ENCODE results near the gene SHROOM4.

DNA sequence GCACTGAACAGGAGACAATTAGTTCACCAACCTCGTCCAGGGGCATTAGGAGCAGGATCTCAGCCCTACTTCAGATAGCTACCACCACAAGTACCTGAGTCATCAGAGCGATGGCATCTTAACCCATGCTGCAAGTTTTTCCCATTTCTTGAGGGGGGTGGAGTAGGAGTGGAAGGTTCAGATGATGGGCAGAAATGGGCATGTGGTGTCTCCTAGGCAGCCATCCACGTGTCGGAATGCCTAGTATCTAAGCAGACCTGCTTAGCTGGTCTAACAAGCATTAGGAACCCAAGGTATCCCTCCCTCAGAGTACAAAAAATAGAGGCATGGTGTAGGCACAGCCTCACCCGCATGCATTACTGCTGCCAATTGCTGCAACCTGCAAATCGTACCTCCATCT is 184.2 kb downstream of the SHROOM4 start:
- TF ChIP-seq, protein P1, sequence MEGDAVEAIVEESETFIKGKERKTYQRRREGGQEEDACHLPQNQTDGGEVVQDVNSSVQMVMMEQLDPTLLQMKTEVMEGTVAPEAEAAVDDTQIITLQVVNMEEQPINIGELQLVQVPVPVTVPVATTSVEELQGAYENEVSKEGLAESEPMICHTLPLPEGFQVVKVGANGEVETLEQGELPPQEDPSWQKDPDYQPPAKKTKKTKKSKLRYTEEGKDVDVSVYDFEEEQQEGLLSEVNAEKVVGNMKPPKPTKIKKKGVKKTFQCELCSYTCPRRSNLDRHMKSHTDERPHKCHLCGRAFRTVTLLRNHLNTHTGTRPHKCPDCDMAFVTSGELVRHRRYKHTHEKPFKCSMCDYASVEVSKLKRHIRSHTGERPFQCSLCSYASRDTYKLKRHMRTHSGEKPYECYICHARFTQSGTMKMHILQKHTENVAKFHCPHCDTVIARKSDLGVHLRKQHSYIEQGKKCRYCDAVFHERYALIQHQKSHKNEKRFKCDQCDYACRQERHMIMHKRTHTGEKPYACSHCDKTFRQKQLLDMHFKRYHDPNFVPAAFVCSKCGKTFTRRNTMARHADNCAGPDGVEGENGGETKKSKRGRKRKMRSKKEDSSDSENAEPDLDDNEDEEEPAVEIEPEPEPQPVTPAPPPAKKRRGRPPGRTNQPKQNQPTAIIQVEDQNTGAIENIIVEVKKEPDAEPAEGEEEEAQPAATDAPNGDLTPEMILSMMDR (IDR thresholded peaks at IDR 0.05): no peak
- TF ChIP-seq EZH2 (IDR thresholded peaks at IDR 0.05; ENCODE audit: borderline replicate concordance, insufficient read depth, low read depth, low read length, poor library complexity, severe bottlenecking): no peak
